Tibial nerve (tissue), 4 donors: ENCODE results near the gene ROBO2. TPM values are rescaled to one million over a fixed set of nuclear protein-coding genes. Genes with fewer than 3 reads are reported as not detected.

Experiments
- DNase-seq, 2 donors: peaks; one replicate each; pipeline ENCODE4 v3.0.0-alpha.2; 2019; ENCODE audit warnings: low spot score in 2 of 2
- H3K27ac ChIP-seq, 4 donors: fragments of 200-600 bp; sonication (generic) in 3 of 4; one replicate each; pipeline ENCODE4 v1.5.1; 2017 to 2019; ENCODE audit warnings: mild to moderate bottlenecking in 1 of 4
- H3K27me3 ChIP-seq, 2 donors: fragments of 200-600 bp; sonication (generic) in 1 of 2; one replicate each; pipeline versions ENCODE4 v1.5.1 to v1.6.0; 2017 to 2019
- H3K36me3 ChIP-seq, 3 donors: fragments of 200-600 bp; sonication (generic); one replicate each; pipeline ENCODE4 v1.5.1; 2018 to 2019
- H3K4me1 ChIP-seq, 4 donors: fragments of 200-600 bp; sonication (generic) in 3 of 4; one replicate each; pipeline ENCODE4 v1.5.1; 2017 to 2019
- H3K4me3 ChIP-seq, 4 donors: fragments of 200-600 bp; sonication (generic) in 3 of 4; one replicate each; pipeline ENCODE4 v1.5.1; 2017 to 2019; ENCODE audit warnings: mild to moderate bottlenecking in 1 of 4, moderate library complexity in 1 of 4
- H3K9me3 ChIP-seq, 4 donors: fragments of 200-600 bp; sonication (generic) in 3 of 4; one replicate each; pipeline ENCODE4 v1.5.1; 2017 to 2019
- CTCF ChIP-seq, 5 experiments: fragments of 200-600 bp in 3 of 5; fragments of 450-650 bp in 2 of 5; sonication (generic) in 3 of 5; IDR thresholded peaks; one replicate each; pipeline ENCODE4 v1.5.1; 2016 to 2019; ENCODE audit warnings: antibody characterized with exemption in 5 of 5, mild to moderate bottlenecking in 3 of 5, moderate library complexity in 2 of 5
- EP300 ChIP-seq, 2 donors: sonication (generic); formaldehyde crosslinking; IDR thresholded peaks; one replicate each; pipeline ENCODE4 v1.6.1; 2017; ENCODE audit warnings: antibody characterized with exemption in 2 of 2, mild to moderate bottlenecking in 1 of 2
- POLR2A ChIP-seq, 2 donors: fragments of 450-650 bp; IDR thresholded peaks; one replicate each; pipeline ENCODE4 v1.6.1; 2017; ENCODE audit warnings: antibody characterized with exemption in 2 of 2, mild to moderate bottlenecking in 2 of 2, moderate library complexity in 2 of 2
- WGBS, 2 donors: methylation state at CpG; one replicate each; pipeline ENCODE4 v1.1.5; 2018; 5-methylcytosine and 5-hydroxymethylcytosine counted together
- total RNA-seq, 4 donors: library from RNA; depleted of rRNA; stranded (reverse); fragments of >200 nt; gene quantifications; one replicate each; pipeline ENCODE4 v1.1.0, GENCODE V29; 2016

The ROBO2 gene
- total RNA-seq, 4 donors from 2014 or later: 0.30 to 4.4 (median 1.9) TPM

- peak overlapping the region in 2 of 4 donors; percentile 21 to 66 for H3K27ac ChIP-seq
- TF ChIP-seq CTCF (IDR thresholded peaks at IDR 0.05): no peak
- no peak for TF ChIP-seq POLR2A (IDR thresholded peaks at IDR 0.05)
- TF ChIP-seq EP300 (IDR thresholded peaks at IDR 0.05): no peak
- H3K9me3 ChIP-seq: no peaks in the 10 kb centered on the region
- H3K27me3 ChIP-seq: no peaks in the 10 kb centered on the region
- H3K36me3 ChIP-seq: no peaks in the 10 kb centered on the region
- no peak for DNase-seq
- H3K4me3 ChIP-seq: no peak overlapping the region
- H3K4me1 ChIP-seq: peaks cover 0 to 9% (median 0%) of the 10 kb centered on the region in 4 donors
- 29 to 35% methylated on average over 4 of the region's 4 CpGs for WGBS, 2 donors
Observed at GRCh38 chr3:77329116-77329515, 289.2 kb downstream of the ROBO2 start.

DNA sequence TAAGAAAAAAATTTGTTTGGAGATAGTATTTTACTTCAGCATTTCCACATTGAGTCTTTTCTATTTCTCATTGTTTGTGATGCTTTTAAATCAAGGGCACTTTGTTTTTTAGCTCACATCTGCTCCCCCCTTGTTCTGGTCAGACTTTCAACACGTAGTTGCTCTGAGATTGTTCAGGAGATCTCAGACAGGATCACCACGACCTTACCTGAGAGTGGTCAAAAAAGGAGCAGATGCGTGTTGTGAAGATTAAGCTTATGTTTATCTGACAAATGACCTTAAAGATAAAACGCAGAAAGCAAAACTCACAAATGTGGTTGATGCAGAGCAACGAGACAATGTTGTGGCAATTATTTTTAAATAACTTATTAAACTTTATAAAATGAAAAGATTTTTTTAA lies 298.3 kb downstream of the ROBO2 start:
- Histone ChIP-seq H3K27me3 (no peaks in the 10 kb centered on the region), H3K36me3 (no peaks in the 10 kb centered on the region), H3K4me1 (no peaks in the 10 kb centered on the region), H3K9me3 (no peaks in the 10 kb centered on the region), H3K27ac (no peak overlapping the region), H3K4me3 (no peak overlapping the region)
- 80 to 86% methylated on average over 5 of the region's 5 CpGs for WGBS, 2 donors
- DNase-seq: no peak
- TF ChIP-seq EP300 (IDR thresholded peaks at IDR 0.05) (no peak), CTCF (IDR thresholded peaks at IDR 0.05) (no peak), POLR2A (IDR thresholded peaks at IDR 0.05) (no peak)

GRCh38 chr3:77342027-77342426 lies 302.1 kb downstream of the ROBO2 start:
- WGBS, 2 donors: 78 to 85% methylated on average over 6 of the region's 6 CpGs
- DNase-seq: no peak
- Histone ChIP-seq H3K9me3 (no peaks in the 10 kb centered on the region), H3K36me3 (no peaks in the 10 kb centered on the region), H3K4me1 (no peaks in the 10 kb centered on the region), H3K27me3 (no peaks in the 10 kb centered on the region), H3K4me3 (no peak overlapping the region), H3K27ac (no peak overlapping the region)
- TF ChIP-seq CTCF (IDR thresholded peaks at IDR 0.05): no peak
- TF ChIP-seq EP300 (IDR thresholded peaks at IDR 0.05): no peak
- TF ChIP-seq POLR2A (IDR thresholded peaks at IDR 0.05): no peak

DNA sequence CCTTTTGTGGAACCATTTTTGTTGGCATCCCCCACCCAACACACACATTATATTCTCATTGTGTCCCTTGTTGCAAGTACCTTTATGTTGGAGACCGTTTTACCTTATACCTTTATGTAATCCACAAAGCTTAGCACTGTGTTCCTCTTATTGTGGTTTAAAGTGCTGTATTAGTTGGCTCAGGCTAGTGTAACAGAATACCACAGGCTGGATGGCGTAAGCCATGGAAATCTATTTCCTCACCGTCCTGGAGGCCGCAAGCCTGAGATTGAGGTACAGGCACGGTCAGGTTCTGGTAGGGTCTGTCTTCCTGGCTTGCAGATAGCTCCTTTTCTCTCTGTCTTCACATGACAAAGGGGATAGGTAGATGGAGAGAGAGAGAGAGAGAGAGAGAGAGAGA lies 302.8 kb downstream of the ROBO2 start:
- Histone ChIP-seq H3K27me3 (no peaks in the 10 kb centered on the region), H3K4me1 (no peaks in the 10 kb centered on the region), H3K4me3 (no peak overlapping the region), H3K9me3 (no peaks in the 10 kb centered on the region), H3K27ac (no peak overlapping the region), H3K36me3 (no peaks in the 10 kb centered on the region)
- TF ChIP-seq POLR2A (IDR thresholded peaks at IDR 0.05): no peak
- no peak for TF ChIP-seq EP300 (IDR thresholded peaks at IDR 0.05)
- TF ChIP-seq CTCF (IDR thresholded peaks at IDR 0.05): no peak
- WGBS, 2 donors: 88 to 93% methylated on average over 5 of the region's 5 CpGs
- no peak for DNase-seq

DNA sequence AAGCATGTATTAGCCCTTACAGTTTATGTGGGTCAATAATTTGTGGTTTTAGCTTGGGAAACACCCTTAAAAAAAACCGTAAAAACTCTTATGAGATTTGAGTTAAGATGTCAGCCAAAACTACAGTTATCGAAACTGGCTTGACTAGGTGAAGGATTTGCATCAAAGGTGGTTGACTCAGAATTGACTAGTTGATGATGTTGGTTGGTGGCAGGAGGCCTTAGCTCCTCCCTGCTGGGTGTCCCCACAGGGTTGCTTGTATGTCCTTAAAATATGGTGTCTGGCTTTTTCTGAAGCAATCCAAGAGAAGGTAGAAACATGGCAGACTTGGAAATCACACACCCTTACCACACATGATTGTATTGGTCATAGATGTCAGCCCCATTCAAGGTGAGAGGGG lies 305.1 kb downstream of the ROBO2 start:
- WGBS, 2 donors: 88 to 94% methylated on average over 2 of the region's 2 CpGs
- Histone ChIP-seq H3K9me3 (no peaks in the 10 kb centered on the region), H3K27ac (no peak overlapping the region), H3K4me3 (no peak overlapping the region), H3K27me3 (no peaks in the 10 kb centered on the region), H3K36me3 (no peaks in the 10 kb centered on the region), H3K4me1 (no peaks in the 10 kb centered on the region)
- no peak for DNase-seq
- no peak for TF ChIP-seq POLR2A (IDR thresholded peaks at IDR 0.05)
- no peak for TF ChIP-seq CTCF (IDR thresholded peaks at IDR 0.05)
- no peak for TF ChIP-seq EP300 (IDR thresholded peaks at IDR 0.05)
